ENCODE measurements around the gene ARHGAP25.

The ARHGAP25 gene

DNA sequence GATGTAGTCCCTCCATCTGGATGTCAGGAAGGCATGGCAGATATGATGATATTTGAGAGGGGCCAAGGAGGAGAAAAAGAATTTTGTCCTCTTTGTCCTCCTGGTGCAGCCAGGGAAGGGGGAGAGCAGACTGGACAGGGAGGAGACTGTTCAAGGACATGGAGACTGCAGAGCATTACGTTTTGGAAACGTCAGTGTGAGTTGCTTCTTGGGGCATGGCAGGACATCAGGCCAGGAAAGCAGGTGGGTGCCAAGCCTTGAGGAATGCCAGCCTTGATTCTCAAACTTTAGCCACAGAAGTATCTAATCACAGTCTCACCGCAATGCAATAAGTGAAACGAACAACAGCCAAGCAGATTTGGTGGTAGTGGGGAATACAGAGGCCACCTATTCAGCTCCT lies 70.4 kb downstream of the ARHGAP25 start:
- DNase-seq: no peak

DNA sequence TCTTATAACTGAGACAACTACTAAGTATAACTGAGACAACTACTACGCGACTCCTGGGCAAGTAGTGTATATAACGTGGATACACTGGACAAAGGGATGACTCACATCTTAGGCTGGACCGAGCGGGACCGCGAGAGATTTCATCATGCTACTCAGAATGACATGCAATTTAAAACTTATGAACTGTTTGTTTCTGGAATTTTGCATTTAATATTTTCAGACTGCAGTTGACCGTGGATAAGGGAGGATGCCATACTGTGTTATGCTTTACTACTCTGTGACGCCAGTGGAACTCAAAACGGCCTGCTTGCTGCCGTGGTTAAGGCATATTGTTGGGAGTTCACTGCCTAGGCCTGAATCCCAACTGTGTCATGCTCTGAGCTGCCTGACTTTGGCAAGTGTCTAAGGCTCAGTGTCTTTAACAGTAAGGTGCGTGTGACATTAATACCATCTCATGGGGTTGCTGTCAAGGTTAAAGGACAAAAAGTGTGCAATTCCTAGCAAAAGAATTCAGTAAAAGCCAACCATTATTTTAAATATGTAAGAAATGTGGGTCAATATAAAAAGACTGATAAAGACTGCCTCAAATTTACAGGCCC lies 72.0 kb downstream of the ARHGAP25 start:
- no peak for DNase-seq

DNA sequence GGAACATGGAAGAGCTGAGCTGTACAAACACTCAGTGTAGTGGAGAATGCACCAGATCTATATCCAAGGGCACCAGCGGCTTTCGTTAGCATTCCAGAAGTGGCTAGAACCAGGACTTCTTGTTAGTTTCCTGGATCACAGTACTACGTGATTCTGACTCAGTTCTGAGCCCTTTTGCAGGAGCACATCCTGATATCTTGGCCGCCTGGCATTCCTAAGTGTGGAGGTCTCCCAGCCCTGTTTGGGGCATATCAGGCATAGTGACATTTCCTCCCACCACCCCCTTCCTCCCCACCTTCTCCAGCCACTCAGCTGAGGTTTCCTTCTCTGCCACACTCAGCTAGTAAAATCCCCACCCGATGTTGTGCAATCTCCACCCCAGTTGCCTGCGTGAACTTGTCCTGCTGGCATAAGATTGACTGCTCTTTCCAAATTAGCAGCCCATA lies 73.2 kb downstream of the ARHGAP25 start:
- no peak for DNase-seq

DNA sequence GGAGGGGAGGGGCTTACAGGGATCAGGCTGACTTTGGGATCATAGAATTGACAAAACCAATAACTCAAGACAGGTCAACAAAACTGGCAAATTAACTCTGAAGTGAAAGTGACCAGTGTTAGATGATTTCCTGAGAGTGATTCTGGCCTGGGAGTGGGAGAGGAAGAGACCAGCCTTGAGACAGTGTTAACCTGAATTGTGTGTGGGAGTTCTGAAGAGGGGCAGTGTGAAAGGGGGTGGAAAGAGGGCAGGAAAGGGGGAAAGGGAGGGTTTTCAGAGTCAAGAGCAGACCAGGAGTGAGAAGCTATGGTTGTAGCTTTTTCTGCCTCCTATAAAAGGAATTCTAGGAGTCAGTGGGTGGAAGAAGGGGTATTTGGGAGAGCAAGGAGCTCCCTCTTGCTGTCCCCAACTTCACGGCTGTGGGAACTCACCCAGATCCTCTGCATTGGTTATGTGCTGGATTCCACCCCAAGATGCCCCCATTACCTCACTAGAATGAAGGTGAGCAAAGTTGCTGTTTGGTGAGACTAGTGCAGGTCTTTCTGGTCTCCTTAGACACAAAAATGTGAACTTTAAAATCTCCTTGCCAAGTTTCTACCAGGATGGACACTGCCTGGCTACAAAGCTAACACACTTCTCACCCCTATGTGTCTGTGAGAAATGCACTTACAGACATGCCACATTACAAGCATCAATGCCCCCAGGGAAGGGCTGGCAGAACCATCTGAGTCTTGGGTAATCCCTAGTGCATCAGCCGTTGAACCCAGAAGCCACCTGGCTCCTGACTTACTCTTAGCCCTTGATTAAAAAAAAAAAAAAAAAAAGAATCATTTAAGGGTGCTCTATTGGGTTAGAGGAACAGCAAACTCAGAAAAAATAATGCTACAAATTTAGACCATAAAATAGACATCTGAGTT lies 75.0 kb downstream of the ARHGAP25 start:
- DNase-seq: no peak

DNA sequence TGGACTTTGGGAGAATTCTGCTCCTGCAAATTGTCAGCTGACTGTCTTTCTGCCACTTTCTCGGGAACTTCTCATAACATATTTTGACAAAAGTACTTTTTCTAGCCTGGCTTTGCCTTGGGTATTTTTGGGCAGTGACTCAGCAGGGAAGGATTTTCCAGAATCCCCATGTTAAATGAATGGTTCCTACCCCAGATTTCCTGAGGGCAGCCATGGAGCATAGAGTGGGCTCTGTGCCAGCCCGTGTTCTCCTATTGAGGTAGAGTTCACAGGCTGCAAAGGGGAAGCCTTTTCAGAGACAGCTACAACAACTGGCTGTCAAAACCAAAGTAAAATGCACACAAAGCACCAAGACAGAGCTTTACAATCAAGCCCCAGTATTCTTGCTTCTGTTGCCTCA lies 76.8 kb downstream of the ARHGAP25 start:
- DNase-seq: no peak

DNA sequence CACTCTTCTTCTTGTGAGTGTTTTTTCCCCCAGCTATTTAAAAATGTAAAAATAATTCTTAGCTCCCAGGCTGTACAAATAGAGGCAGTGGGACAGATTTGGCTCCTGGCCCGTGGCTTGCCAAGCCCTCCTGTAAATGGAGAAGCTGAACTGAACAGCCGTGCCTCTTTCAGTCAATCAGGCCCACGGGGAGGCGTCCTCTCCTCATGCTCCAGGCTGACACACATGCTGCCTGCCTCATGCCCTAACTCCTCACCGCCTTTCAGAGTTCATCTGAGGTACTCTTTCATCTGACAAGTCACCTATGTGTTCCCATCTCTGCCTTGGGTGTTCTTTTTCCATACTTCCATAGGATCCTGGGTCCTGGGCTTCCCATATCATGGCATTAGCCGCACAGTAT lies 77.6 kb downstream of the ARHGAP25 start:
- no peak for DNase-seq

DNA sequence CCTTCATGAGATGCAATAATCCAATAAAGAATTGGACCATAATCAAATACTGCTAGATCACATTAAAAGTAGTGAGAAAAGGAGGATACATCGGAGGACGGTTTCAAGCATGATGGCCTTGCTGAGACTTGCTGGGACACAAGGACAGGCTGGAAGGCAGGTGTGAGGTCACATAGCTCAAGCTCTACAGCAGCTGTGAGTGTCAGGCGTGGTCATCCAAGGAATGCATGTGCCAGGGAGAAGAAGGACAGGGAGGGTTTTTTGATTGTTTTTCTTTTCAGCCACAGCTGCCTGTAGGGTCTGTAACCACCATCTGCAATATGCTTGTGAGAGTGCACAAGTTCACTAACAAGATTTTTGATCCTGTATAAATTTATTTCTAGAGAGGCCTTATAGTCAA lies 79.0 kb downstream of the ARHGAP25 start:
- no peak for DNase-seq

DNA sequence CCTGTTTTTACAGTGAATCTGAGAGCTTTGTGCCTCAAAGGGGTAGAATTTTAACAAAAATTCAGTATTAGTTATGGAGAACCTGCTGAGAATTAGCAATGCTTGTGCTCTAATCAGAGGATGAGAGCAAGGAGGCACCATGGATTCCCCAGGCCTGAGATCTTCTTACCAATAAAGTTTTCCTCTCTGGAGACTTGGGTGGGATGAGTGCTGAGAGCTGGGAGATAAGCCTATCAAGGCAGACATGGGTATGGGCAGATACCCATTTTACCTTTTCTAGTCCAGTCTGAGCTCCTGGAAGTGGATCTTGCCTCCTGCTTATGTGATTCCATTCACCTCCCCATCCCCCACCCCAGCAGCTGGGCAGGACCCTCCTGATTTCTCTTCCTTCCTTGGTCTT lies 82.7 kb downstream of the ARHGAP25 start:
- no peak for DNase-seq

DNA sequence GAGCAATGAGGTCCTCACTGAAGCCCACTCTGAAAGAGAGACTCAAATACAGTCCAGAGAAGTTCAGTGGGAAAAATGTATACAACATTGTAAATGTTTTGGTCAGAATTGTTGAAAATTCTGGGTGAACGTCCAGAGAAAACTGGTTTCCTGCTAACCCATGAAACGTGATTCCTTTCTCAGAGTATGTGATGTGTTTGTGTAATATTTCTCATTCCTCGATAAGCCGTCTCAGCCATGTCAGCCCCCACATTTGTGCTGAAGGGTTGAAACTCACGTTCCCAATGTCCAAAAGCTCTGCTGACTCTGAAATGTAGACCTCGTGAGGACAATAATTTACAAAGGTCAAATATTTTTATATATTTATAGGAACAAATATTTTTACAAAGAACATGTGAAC lies 84.9 kb downstream of the ARHGAP25 start:
- DNase-seq: no peak

DNA sequence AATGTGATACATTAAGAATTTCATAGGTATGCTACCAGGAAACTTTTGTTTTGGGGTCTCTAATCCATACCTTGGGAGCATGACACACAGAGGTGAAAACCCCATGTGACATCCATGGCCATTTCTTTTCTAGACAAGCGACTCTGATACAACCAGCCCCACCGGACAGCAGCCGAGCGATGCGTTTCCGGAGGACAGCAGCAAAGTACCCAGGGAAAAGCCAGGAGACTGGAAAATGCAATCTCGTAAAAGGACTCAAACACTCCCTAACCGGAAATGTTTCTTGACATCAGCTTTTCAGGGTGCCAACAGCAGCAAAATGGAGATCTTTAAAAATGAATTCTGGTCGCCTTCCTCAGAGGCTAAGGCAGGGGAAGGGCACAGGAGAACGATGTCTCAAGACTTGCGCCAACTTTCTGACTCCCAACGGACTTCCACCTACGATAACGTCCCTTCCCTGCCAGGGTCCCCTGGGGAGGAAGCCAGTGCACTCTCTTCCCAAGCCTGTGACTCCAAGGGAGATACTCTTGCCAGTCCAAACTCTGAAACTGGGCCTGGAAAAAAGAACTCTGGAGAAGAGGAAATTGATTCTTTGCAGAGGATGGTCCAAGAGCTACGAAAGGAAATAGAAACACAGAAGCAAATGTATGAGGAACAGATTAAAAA lies 87.7 kb downstream of the ARHGAP25 start:
- no peak for DNase-seq

DNA sequence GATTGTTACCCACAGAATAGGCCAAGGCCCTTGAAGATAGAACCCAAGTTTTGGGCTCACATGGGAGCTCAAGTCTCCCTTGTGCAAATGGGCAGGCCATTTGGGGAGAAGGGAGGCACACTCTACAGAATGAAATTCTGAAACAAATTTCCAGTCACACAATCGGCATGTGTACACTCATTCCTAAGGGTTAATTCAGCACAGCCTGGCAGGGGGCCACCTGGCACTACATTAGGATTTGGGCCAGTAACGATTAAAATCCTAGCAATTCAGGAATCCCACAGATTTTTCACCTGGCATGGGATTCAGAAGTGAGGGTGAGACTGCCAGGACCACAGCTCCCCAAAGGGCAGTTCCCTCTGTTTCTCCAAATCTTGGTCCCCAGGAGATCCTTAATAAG lies 90.2 kb downstream of the ARHGAP25 start:
- DNase-seq: no peak

DNA sequence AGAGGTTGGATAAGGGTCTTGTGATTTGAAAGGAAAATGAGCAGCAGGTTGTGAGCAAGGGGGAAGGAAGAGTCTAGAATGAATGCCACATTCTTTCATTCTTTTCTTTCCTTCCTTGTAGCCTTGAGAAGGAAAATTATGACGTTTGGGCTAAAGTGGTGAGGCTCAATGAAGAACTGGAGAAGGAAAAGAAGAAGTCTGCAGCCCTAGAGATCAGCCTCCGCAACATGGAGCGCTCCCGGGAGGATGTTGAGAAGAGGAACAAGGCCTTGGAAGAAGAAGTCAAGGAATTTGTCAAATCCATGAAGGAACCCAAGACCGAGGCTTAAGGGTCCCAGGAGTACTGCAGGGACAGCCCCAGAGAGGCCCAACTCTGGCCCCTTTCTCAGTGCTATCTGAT lies 91.3 kb downstream of the ARHGAP25 start:
- DNase-seq: no peak

DNA sequence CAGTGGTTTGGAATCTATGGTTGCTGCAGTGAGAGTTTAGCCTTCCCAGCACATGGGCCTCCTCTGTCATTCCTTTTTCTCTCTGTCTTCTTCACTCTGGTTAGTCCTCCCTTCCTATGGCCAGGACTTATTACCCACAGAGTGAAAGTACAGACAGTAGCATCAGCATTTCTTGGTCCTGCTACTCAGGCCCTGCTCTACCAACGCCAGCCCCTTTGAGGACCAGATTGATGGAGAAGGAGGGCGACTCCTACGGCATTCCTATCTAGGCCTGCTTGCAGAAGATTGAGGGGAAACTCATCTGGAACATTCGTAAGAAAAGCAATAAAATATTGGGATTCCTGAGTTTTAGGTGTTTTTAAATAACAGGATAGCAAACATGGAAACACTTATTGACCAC lies 93.1 kb downstream of the ARHGAP25 start:
- DNase-seq: no peak

DNA sequence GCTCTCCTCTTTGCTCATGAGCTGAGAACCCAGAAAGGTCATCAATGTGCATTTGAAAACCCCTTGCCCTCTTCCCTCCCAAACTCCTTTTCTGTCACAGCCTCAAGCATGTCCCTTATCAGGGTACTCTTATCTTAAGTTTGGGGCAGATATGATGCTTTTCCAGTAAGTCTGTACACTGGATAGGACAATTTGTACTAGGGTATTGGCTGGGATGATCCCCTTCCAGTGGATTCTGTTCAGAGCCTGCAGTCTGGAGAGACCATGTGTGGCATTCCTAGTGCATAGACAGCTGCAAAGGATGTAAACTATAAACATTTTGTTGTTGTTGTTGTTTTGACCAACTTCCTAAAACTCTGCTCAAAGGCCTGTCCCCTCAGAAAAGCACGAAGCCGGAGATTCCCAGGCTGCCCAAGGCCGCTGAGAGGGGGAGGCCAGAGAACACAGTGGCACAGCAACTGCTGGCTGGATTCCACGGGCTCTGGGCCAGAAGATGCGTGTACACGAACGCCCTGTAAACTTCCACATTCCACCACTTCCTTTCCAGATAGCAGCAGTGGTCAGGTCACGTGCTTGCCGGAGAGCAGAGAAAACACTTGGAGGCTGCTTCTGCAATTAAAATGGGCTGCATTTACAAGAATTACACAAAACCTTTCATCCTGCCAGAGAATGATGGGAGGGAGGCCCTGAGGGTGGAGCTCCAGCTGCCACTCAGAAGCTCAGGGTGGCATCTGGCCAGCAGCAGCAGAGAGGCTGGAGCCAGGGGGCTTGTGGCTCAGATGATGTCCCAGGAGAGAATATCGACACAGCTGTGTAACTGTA lies 94.5 kb downstream of the ARHGAP25 start:
- peak; percentile 50 for DNase-seq

DNA sequence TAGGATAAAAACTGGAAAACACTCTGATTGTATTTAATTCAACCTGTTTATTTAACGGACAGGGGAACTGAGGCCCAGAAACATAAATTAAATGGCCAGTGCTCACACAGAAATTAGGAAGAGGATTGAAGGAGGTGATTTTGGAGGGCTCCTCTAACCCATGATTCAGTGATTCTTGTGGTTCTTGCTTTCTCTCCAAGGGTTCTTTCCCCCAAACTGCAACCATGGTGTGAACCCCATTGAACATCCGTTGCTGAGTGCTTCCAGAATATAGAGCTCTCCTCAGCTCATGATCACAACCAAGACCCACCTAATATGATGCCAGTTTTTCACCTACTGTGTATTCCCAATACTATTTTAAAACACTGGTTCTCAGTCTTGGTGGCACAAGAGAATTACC lies 95.1 kb downstream of the ARHGAP25 start:
- no peak for DNase-seq

DNA sequence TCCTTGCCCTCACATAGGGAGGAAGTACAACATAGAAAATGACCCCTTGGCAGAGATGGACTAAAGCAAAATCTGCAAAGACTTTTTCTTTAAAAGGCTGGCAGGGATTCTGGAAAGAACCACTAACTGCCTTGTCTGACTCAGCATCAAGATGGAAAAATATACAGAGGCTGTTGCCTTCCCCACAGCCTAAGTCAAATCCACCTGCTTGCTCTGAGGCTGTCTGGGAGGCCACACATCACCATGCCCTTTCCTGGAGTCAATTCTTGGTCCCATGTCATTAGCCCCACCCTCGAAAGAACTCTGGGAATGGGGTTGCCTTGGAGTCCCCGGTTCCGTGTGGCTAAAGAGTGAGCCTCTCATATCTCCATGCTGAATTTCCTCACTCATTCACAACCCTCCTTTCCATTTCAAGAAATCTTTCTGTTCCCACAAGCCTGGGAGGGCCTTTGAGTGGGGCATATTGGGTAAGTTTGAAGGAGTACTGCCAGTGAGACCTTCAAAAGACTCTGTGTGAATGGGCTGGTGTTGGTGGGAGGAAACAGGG lies 97.1 kb downstream of the ARHGAP25 start:
- no peak for DNase-seq

DNA sequence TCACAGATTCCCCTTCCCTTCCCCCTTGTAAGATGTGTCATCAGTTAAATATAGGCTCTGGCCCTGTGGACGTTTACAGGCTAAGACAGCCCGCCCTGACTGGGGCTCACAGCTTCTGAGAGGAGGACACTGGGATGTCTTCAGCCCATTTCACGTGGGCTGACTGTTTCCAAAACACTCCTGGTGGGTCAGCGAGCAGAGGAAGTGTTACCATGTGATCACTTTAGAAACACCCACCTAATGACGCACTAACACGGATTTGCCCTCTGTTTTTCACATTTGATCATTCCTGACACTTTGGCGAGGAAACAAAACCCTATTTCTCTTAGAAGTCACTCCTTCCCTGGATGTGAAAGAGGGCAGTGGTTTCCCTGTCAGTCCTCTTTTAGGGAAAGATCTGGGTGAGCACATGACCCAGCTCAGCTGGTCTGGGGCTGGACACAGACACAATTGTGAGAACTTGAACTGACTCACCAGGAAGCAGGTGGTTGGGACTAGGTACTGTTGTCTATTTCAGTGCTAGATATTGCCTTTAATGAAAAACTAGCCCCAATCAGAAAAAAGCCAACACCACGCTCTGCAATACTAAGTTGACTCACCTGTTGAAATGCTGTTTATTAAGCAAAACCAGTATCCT lies 97.7 kb downstream of the ARHGAP25 start:
- DNase-seq: peak; percentile 42

DNA sequence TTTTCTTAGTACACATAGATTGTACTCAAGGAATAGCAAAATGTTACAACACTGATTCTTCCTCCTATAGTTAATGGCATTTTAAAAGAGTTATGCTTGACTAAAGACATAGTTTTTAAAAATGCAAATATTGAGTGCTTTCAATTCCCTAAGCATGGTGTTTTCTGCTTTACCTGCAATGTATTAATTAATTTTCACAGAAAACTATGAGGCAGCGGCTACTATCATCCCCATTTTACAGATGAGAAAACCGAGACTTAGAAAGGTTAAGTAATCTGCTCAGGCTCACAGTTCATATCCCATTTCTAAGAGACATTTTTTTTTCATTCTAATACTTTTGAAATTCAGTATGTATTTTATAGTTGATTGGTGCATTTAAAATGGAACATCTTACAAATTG lies 98.6 kb downstream of the ARHGAP25 start:
- DNase-seq: no peak

DNA sequence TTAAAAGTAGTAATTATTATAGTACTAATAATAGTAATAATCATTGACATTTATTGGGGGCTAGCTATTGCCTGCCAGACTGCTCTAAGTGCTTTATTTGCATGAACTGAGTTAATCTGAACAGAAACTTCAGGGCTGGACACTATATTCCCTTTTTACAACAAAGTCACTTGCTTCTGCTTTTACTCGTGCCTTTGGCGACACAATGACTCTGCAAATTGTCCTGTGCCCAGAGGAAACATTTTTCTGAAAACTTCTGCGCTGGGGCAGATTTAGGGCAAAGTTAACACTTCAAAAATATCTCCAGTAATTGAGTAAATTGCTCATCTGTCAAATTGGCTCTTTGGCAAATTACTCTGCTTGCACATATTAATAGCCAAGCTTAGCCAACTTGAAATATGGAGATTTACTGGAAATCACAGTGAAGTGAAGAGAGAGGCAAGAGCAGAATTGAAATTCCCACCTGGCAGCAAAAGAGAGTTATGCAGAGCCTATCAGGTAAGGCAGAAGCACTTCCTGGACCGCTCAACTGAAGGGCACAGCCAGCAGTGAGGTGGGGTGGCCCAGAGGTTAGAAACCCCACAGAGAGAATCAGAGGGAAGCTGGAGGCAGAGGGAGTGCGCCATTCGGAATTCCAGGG lies 100.2 kb downstream of the ARHGAP25 start:
- DNase-seq: no peak

DNA sequence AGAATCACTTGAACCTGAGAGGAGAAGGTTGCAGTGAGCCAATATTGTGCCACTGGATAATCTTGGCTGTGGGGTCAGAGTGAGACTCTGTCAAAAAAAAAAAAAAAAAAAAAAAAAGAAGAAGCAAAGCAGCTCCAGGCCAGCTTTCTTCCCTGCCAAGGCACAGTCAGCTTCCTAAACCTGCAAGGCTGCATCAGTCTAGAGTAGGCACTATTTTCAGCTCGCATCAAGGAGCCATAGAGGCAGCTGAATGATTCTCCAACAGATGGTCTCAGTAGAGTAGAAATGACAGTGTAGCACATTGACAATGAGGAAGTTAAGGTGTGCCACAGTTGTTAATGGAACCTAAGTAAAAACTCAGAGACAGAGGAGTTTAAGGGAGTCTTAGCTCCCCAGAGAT lies 101.0 kb downstream of the ARHGAP25 start:
- DNase-seq: no peak

DNA sequence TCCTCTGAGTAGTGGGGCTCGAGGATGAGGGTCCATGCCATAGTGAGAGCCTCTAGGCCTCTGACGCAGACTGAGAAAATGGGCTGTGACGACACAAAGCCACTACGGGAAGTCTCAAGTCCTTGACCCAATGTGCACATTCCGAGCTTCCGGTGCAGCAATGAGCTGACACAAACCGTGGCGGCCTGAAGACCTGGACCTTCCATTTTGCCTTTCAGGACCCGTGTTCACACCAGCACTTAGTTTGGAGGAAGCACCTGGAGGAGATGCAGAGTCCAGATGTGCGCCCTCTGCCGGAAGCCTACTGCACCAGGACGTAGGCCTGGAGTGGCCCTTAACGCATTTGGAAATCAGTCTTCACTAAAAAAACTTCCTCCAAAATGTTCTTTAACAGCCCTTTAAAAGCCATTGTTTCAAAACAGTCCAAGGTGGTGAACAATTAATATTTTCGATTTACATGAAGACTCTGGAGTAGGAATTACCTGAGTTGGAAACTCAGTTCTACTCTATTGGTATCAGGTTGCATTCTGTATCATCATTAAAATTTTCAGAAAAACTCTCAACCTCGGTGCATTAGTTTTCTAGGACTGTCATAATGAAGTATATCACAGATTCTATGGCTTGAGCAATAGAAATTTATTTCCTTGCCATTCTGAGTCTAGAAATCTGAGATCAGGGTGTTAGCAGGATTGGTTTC lies 102.7 kb downstream of the ARHGAP25 start:
- DNase-seq: peak; percentile 59

Measured in stimulated activated CD4-positive, alpha-beta T cell treated with anti-CD3 and anti-CD28 coated beads, Interleukin-1b, Interleukin-23, amount 100 ng/mL, for 48 hours (primary cell).